ENCODE measurements around the gene PCCA. TPM values are rescaled to one million over a fixed set of nuclear protein-coding genes. Genes with fewer than 3 reads are reported as not detected.

The PCCA gene
- total and polyA plus RNA-seq, 2 of the 13 experiments (the other 11 are each of a cell fraction or from before 2014, with no cell fraction given): 15.0 to 32.2 TPM

DNA sequence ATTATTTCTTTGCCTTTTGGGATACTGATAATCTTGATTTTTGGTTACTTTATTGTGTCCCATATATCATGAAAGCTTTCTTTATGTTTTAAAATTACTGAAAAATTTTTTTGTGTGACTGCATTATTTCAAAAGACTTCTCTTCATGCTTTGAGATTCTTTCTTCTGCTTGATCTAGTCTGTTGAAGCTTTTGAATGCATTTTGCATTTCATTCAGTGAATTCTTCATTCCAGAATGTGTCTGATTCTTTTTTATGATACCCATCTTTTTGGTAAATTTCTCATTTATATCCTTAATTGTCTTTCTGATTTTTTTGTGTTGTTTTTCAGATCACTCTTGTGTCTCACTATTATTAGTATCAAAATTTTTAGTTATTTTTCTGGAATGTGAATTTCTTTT, 289.6 kb downstream of the PCCA start:
- H3K27ac ChIP-seq (ENCODE audit: extremely low read length, insufficient read depth, low read length): no peak overlapping the region
- in situ Hi-C loops (cut with HindIII; ENCODE audit: extremely low pct_ligation_motif_present, low pct_unique_long_range_greater_than_20kb) (no loop called here), intact Hi-C loops (cut with micrococcal nuclease; ENCODE audit: unreplicated experiment) (no loop called here)
- H3K27me3 ChIP-seq (ENCODE audit: control insufficient read depth in 1 of 2, insufficient read depth in 2 of 2, low read length in 2 of 2): no peaks in the 10 kb centered on the region
- ATAC-seq: no peak
- TF ChIP-seq, protein P1, sequence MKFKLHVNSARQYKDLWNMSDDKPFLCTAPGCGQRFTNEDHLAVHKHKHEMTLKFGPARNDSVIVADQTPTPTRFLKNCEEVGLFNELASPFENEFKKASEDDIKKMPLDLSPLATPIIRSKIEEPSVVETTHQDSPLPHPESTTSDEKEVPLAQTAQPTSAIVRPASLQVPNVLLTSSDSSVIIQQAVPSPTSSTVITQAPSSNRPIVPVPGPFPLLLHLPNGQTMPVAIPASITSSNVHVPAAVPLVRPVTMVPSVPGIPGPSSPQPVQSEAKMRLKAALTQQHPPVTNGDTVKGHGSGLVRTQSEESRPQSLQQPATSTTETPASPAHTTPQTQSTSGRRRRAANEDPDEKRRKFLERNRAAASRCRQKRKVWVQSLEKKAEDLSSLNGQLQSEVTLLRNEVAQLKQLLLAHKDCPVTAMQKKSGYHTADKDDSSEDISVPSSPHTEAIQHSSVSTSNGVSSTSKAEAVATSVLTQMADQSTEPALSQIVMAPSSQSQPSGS (CRISPR knock-in tag; IDR thresholded peaks at IDR 0.05): no peak
- TF ChIP-seq ZNF160 (CRISPR knock-in tag; IDR thresholded peaks at IDR 0.05): peak; percentile 97
- TF ChIP-seq, protein P2, sequence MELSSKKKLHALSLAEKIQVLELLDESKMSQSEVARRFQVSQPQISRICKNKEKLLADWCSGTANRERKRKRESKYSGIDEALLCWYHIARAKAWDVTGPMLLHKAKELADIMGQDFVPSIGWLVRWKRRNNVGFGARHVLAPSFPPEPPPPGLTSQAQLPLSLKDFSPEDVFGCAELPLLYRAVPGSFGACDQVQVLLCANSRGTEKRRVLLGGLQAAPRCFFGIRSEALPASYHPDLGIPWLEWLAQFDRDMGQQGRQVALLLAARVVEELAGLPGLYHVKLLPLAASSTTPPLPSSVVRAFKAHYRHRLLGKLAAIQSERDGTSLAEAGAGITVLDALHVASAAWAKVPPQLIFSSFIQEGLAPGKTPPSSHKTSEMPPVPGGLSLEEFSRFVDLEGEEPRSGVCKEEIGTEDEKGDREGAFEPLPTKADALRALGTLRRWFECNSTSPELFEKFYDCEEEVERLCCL (CRISPR knock-in tag; IDR thresholded peaks at IDR 0.05; ENCODE audit: borderline replicate concordance): no peak
- no peak for TF ChIP-seq ZNF274 (CRISPR knock-in tag; IDR thresholded peaks at IDR 0.05)
- peaks cover 0 to 3% of the 10 kb centered on the region in 2 experiments; a peak in 1 of 5 replicates for H3K36me3 ChIP-seq (replicated peaks in 1 of 2; ENCODE audit: control insufficient read depth in 1 of 2, insufficient read depth in 2 of 2, low read length in 2 of 2)
- no peaks in the 10 kb centered on the region for H3K4me1 ChIP-seq (ENCODE audit: insufficient read depth, low read length)
- POLR2A ChIA-PET: no interaction called here
- CTCF ChIA-PET (ENCODE audit: low intra/inter-chr PET ratio, low total read pairs): no interaction called here
- no peak overlapping the region for H3K9ac ChIP-seq (ENCODE audit: insufficient read depth, low read depth, low read length)
- H3K4me2 ChIP-seq (ENCODE audit: low read depth, low read length): no peak overlapping the region
- H3K4me3 ChIP-seq (replicated peaks in 1 of 3; ENCODE audit: insufficient read depth in 1 of 3, low read depth in 2 of 3, low read length in 3 of 3): no peak overlapping the region
- FAIRE-seq: no peak
- no peak for DNase-seq (ENCODE audit: low spot score)
- H2AFZ ChIP-seq (ENCODE audit: low read length): no peak overlapping the region
- H3K9me3 ChIP-seq (ENCODE audit: low read length): no peaks in the 10 kb centered on the region; the same call in 1 of the 2 replicates
- no peaks in the 10 kb centered on the region for H3K79me2 ChIP-seq (ENCODE audit: insufficient read depth, low read length)
- no TSS peak for BruUV-seq (replicated peaks)
- no peaks in the 10 kb centered on the region for H4K20me1 ChIP-seq (ENCODE audit: insufficient read depth, low read length)

DNA sequence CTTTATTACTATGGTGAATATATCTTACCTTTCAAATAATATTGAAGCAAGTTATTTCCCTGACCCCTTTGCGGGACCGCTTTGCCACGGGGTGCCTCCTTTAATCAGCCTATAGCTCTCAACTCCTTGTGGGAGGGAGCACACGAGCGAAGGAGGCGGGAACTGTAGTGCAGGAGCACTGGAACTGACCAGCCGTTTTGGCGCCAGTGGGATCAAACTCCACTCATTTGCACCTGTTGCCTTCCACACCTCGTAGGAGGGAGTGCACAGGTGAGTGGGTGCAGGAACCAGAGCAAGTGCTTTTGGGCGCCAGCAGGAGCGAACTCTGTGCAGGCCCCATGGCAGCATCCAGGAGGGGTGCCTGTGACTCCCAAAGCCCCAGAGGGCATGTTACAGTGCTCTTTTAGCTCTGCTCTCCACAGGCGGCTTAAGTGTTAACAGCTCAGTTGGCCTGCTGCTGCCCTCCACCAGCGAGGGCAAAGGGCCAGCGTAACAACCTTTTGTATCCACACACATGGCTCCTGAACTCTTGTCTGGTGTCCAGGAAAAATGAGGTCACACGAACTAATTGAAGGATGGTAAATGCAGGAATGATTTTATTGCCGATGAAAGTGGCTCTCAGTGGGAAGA, 292.8 kb downstream of the PCCA start:
- WGBS (ENCODE audit: low lambda C conversion rate): 87% methylated on average over 14 of the region's 16 CpGs
- H3K27ac ChIP-seq (ENCODE audit: extremely low read length, insufficient read depth, low read length): no peak overlapping the region
- peaks cover 0 to 3% of the 10 kb centered on the region in 2 experiments; a peak in 1 of 5 replicates for H3K36me3 ChIP-seq (replicated peaks in 1 of 2; ENCODE audit: control insufficient read depth in 1 of 2, insufficient read depth in 2 of 2, low read length in 2 of 2)
- H3K9ac ChIP-seq (ENCODE audit: insufficient read depth, low read depth, low read length): no peak overlapping the region
- ChIA-PET POLR2A (no interaction called here), CTCF (ENCODE audit: low intra/inter-chr PET ratio, low total read pairs) (no interaction called here)
- in situ Hi-C loops (cut with HindIII; ENCODE audit: extremely low pct_ligation_motif_present, low pct_unique_long_range_greater_than_20kb) (no loop called here), intact Hi-C loops (cut with micrococcal nuclease; ENCODE audit: unreplicated experiment) (no loop called here)
- DNase-seq (ENCODE audit: low spot score): no peak
- H3K79me2 ChIP-seq (ENCODE audit: insufficient read depth, low read length): no peaks in the 10 kb centered on the region
- H3K9me3 ChIP-seq (ENCODE audit: low read length): no peaks in the 10 kb centered on the region; the same call in 1 of the 2 replicates
- FAIRE-seq: no peak
- H4K20me1 ChIP-seq (ENCODE audit: insufficient read depth, low read length): no peaks in the 10 kb centered on the region
- no peak overlapping the region for H2AFZ ChIP-seq (ENCODE audit: low read length)
- H3K4me3 ChIP-seq (replicated peaks in 1 of 3; ENCODE audit: insufficient read depth in 1 of 3, low read depth in 2 of 3, low read length in 3 of 3): no peak overlapping the region
- ATAC-seq: no peak
- no peaks in the 10 kb centered on the region for H3K27me3 ChIP-seq (ENCODE audit: control insufficient read depth in 1 of 2, insufficient read depth in 2 of 2, low read length in 2 of 2)
- no TSS peak for BruUV-seq (replicated peaks)
- no peaks in the 10 kb centered on the region for H3K4me1 ChIP-seq (ENCODE audit: insufficient read depth, low read length)
- H3K4me2 ChIP-seq (ENCODE audit: low read depth, low read length): no peak overlapping the region
- TF ChIP-seq FOSL1 (CRISPR knock-in tag; IDR thresholded peaks at IDR 0.05; ENCODE audit: borderline replicate concordance): no peak
- no peak for TF ChIP-seq SMC3 (IDR thresholded peaks at IDR 0.05; ENCODE audit: low read length)
- TF ChIP-seq ZBTB21 (CRISPR knock-in tag; IDR thresholded peaks at IDR 0.05): no peak
- no peak for TF ChIP-seq HOXA3 (CRISPR knock-in tag; IDR thresholded peaks at IDR 0.05)
- TF ChIP-seq, protein P3, sequence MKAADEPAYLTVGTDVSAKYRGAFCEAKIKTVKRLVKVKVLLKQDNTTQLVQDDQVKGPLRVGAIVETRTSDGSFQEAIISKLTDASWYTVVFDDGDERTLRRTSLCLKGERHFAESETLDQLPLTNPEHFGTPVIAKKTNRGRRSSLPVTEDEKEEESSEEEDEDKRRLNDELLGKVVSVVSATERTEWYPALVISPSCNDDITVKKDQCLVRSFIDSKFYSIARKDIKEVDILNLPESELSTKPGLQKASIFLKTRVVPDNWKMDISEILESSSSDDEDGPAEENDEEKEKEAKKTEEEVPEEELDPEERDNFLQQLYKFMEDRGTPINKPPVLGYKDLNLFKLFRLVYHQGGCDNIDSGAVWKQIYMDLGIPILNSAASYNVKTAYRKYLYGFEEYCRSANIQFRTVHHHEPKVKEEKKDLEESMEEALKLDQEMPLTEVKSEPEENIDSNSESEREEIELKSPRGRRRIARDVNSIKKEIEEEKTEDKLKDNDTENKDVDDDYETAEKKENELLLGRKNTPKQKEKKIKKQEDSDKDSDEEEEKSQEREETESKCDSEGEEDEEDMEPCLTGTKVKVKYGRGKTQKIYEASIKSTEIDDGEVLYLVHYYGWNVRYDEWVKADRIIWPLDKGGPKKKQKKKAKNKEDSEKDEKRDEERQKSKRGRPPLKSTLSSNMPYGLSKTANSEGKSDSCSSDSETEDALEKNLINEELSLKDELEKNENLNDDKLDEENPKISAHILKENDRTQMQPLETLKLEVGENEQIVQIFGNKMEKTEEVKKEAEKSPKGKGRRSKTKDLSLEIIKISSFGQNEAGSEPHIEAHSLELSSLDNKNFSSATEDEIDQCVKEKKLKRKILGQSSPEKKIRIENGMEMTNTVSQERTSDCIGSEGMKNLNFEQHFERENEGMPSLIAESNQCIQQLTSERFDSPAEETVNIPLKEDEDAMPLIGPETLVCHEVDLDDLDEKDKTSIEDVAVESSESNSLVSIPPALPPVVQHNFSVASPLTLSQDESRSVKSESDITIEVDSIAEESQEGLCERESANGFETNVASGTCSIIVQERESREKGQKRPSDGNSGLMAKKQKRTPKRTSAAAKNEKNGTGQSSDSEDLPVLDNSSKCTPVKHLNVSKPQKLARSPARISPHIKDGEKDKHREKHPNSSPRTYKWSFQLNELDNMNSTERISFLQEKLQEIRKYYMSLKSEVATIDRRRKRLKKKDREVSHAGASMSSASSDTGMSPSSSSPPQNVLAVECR (CRISPR knock-in tag; IDR thresholded peaks at IDR 0.05; ENCODE audit: borderline replicate concordance): no peak
- no peak for TF ChIP-seq ZNF781 (CRISPR knock-in tag; IDR thresholded peaks at IDR 0.05; ENCODE audit: borderline replicate concordance, not compliant biosample characterization)
